AG09309 (cell line): ENCODE results near the gene SLC12A7.

Experiments
- DNase-seq: peaks from one replicate; pipeline ENCODE4 v3.0.0-alpha.2; 2010; ENCODE audit warnings: low read depth
- H3K4me3 ChIP-seq: 2 replicates; pipeline ENCODE4 v1.5.1; 2011; ENCODE audit warnings: mild to moderate bottlenecking, low read depth, low read length, moderate library complexity; ENCODE audit not compliant: control insufficient read depth
- CTCF ChIP-seq: IDR thresholded peaks from 2 replicates; pipeline ENCODE4 v1.5.1; 2011; ENCODE audit warnings: mild to moderate bottlenecking, low read depth, low read length, inconsistent platforms; ENCODE audit not compliant: insufficient read depth, control insufficient read depth; ENCODE audit errors: missing control alignments

SLC12A7 gene

GRCh38 chr5:1044117-1044516 lies 67.7 kb downstream of the SLC12A7 start:
- no peak for TF ChIP-seq CTCF
- DNase-seq, result no peak
- no peak overlapping the region for H3K4me3 ChIP-seq

- no peak for DNase-seq
- TF ChIP-seq CTCF, result no peak
- no peak overlapping the region for H3K4me3 ChIP-seq
These were observed 68.5 kb downstream of the SLC12A7 start for GRCh38 chr5:1043327-1043726.

GRCh38 chr5:1042626-1043025 lies 69.2 kb downstream of the SLC12A7 start:
- H3K4me3 ChIP-seq, result no peak overlapping the region
- DNase-seq, result no peak
- no peak for TF ChIP-seq CTCF

GRCh38 chr5:1041225-1042143 lies 70.4 kb downstream of the SLC12A7 start:
- DNase-seq, result no peak
- TF ChIP-seq CTCF, result no peak
- H3K4me3 ChIP-seq, result no peak overlapping the region

GRCh38 chr5:1040571-1040970 lies 71.3 kb downstream of the SLC12A7 start:
- no peak overlapping the region for H3K4me3 ChIP-seq
- no peak for DNase-seq
- no peak for TF ChIP-seq CTCF

GRCh38 chr5:1039706-1040260 lies 72.1 kb downstream of the SLC12A7 start:
- no peak for DNase-seq
- H3K4me3 ChIP-seq, result no peak overlapping the region
- TF ChIP-seq CTCF, result no peak

- TF ChIP-seq CTCF, result no peak
- DNase-seq, result no peak
- H3K4me3 ChIP-seq, result no peak overlapping the region
These were observed 72.7 kb downstream of the SLC12A7 start for GRCh38 chr5:1039210-1039548.
